Measurements from ENCODE around the gene TTLL11.

The TTLL11 gene

DNA sequence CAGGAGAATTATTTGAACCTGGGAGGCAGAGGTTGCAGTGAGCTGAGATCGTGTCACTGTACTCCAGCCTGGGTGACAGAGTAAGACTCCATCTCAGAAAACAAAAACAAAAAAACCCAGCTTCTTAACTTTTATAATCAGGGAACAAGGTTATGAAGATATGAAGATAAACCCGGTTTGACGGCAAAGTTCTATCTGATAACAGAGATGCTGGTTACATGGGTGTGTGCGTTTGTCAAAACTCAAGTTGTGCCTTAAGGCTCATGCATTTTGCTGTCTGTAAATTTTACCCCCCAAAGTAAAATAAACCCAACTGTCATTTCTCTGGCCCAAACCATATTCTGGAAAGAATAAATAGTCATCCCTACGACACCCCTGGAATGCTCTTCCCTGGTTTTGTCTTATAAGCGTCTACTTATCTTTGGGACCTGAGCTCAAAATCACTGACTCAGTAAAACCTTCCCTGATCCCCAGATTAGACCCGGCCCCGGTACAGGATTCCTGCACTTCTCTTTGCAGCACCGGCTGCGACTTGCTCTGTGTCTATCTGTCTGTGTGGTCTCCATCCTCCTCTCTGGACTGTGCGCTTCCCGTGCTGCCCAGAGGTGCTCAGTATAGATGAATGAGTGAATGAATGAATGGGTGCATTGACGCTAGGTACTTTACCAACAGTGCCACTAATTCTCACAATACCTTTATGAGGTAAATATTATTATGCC is 269.5 kb downstream of the TTLL11 start:
- DNase-seq: no peak
- in situ Hi-C loops (cut with HindIII; ENCODE audit: low pct_ligation_motif_present, low pct_unique_long_range_greater_than_20kb, low sequenced_read_pairs): no loop called here

- no peak for DNase-seq
- in situ Hi-C loops (cut with HindIII; ENCODE audit: low pct_ligation_motif_present, low pct_unique_long_range_greater_than_20kb, low sequenced_read_pairs): no loop called here
Observed at GRCh38 chr9:121822093-121823085, 270.7 kb downstream of the TTLL11 start.

GRCh38 chr9:121821326-121821725 is 271.8 kb downstream of the TTLL11 start:
- no peak for DNase-seq
- in situ Hi-C loops (cut with HindIII; ENCODE audit: low pct_ligation_motif_present, low pct_unique_long_range_greater_than_20kb, low sequenced_read_pairs): no loop called here

- DNase-seq: no peak
- in situ Hi-C loops (cut with HindIII; ENCODE audit: low pct_ligation_motif_present, low pct_unique_long_range_greater_than_20kb, low sequenced_read_pairs): no loop called here
Observed at GRCh38 chr9:121820286-121821005, 272.7 kb downstream of the TTLL11 start.

DNA sequence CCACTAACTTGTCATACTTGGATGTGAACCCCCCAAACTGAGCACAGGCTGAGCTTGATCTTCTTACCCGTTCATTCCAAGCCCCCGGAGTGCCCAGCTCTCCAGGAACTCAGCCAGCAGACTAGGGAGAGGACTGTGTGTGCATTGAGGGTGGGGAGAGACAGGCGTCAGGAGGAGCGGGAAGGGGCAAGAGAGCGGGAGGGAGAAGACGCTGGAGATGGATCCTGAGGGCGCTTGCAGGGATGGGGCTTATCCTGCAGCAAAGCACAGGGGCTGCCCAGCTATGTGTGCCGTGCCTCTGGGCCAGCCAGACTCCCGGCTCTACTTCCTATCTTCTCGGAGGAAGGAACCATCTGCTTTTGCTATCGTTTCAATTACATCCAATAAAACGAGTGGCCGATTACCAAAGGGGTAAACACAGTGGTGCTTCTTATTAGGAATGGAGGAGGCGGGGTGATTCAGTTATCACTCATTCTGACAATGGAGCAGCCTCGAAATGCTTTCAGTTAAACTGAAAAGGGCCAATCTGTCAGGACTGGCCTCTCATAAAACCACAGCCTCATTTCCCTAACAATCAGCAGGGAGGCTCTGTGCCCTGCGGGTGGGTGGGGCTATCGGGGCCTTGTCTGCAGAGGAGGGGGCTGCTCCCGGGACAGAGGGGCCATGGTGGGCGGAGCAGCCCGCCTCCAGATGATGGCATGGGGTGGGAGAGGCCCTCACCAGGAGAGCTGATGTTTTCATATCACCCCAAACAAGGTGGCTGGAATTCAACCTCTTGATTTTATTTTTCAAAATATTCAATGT is 273.5 kb downstream of the TTLL11 start:
- in situ Hi-C loops (cut with HindIII; ENCODE audit: low pct_ligation_motif_present, low pct_unique_long_range_greater_than_20kb, low sequenced_read_pairs): no loop called here
- no peak for DNase-seq

DNA sequence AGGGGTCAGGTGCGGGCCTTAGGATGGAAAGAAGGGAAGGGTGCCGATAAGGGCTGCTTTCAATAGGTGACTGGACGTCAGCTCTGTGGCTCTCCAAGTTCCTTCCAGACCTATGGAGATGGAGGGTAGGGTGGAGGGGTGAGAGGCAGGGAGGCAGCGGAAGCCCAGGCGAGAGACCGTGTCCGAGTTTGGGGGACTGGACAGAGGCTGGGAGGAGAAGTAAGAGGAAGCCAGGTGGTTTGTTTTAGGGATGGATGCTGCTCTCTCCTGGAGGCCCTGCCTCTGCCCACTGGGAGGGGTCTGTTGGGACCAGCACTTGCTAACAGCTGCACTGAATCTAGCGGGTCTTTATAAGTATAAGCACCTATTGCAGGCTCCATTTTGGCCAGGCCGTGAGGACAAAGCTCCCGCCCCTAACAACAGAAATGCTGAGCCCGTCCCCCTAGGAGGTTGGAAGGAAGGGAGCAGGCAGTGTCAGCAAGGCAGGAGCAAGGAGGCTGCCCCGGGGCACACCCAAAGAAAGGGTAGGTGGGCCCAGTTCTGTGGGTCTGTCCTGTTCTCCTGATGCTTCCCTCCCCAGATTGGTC is 274.2 kb downstream of the TTLL11 start:
- DNase-seq: no peak
- in situ Hi-C loops (cut with HindIII; ENCODE audit: low pct_ligation_motif_present, low pct_unique_long_range_greater_than_20kb, low sequenced_read_pairs): no loop called here

DNA sequence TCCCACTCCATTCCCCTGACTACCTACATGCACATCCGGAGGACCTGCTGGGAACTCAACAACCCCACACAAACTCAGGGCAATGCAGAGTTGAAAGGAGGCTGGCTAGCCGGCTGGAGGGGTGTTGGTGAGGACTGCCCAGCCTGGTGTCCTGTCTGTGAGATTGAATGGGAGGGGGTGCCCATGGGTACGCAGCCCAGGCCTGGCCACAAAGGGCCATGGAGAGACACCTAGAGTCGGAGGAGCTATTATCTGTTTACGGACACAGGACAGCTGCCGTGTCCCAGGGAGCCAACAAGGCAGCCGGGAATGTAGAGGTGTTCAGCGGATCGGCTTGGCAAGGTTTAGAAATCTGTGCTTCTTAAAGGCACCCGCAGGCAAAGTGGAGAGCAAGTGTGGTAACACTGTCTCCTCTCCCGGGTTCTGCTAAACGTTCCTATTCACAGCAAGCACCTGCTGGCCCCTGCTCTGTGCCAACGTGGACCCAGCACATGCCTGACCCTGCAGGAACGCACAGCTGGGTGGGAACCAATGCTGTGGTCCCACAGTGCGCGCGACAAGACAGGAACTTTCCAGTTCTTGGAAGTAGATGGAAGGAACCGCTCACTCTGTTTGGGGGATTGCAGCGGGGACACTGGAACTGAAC is 275.0 kb downstream of the TTLL11 start:
- DNase-seq: no peak
- in situ Hi-C loops (cut with HindIII; ENCODE audit: low pct_ligation_motif_present, low pct_unique_long_range_greater_than_20kb, low sequenced_read_pairs): no loop called here

DNA sequence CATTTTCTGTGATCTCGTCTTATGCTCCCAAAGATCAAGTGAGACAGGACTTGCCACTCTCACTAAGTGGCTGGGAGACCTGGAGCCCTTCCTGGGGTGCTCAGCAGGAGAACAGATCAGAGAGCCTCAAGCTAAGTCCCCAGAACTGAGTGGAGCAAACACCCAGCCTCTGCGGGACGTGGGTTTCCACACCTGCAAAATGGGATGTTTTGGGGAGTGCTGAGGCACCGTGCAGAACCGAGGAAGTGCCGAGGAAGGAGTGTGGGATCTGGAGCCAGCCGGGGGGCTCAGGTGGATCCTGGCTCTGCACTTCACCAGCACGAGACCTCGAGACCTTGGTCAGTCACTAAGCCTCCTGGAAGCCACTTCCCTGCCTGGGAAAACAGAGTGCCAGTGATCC is 275.6 kb downstream of the TTLL11 start:
- in situ Hi-C loops (cut with HindIII; ENCODE audit: low pct_ligation_motif_present, low pct_unique_long_range_greater_than_20kb, low sequenced_read_pairs): no loop called here
- no peak for DNase-seq

DNA sequence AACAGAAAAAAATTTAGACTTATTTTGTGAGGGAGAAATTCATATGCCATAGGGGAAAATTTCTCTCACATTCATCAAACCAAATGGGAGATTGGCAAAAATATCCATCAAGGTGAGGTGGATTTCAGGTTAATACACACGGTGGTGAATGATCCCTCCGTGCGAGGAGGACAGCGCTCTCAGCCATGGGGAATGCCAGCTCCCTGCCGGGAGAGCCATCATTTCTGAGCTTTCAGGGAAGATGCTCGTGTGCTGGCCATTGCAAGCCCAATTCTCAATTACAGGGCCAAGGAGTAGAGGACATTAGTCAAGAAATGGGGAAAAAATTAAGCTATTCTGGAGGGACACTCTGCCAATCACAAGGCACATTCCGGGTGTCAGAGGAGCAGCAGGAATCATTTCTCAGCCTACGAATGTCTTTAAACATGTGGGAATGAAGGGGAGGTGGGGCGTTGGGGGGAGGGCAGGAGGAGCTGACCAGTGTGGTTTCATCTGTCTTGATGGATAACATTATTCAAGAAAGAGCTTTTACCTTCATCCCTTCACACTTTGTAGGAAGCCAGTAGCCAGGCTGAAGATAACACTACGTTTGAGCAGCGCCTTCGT is 276.2 kb downstream of the TTLL11 start:
- no peak for DNase-seq
- in situ Hi-C loops (cut with HindIII; ENCODE audit: low pct_ligation_motif_present, low pct_unique_long_range_greater_than_20kb, low sequenced_read_pairs): no loop called here

DNA sequence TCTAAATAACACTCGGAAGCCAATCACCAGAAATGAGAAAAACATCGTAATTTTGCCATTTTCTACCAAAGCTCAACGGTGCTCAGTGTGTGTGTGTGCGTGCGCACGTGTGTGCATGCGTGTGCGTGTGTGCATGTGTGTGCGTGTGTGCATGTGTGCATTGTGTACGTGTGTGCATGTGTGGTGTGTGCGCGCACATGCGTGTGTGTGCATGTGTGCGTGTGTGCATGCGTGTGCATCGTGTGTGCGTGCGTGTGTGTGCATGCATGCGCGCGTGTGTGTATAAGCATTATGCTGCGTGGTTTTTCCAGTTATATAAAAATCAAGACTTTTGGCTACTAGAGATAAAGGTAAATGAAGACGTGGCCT is 276.7 kb downstream of the TTLL11 start:
- in situ Hi-C loops (cut with HindIII; ENCODE audit: low pct_ligation_motif_present, low pct_unique_long_range_greater_than_20kb, low sequenced_read_pairs): no loop called here
- DNase-seq: no peak

GRCh38 chr9:121815546-121816448 is 277.3 kb downstream of the TTLL11 start:
- in situ Hi-C loops (cut with HindIII; ENCODE audit: low pct_ligation_motif_present, low pct_unique_long_range_greater_than_20kb, low sequenced_read_pairs): no loop called here
- no peak for DNase-seq

DNA sequence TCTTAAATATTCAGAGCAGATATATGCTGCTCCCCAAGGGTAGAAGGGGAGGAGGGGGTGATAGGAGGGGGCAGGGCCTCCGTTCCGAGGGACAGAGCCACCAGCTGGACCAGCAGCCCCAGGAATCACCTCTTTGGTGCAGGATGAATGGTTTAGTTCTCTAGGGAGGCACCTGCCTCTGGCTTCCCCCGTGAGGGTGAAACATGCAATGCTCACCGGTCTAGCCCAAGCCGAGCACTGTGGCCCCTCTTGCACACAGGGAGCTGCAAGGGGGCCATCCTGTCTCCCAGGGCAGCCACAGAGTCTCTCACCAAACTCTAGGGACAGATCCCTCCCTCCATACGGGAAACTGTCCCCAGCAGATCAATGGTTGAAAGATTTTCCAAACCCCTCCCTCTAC is 278.0 kb downstream of the TTLL11 start:
- in situ Hi-C loops (cut with HindIII; ENCODE audit: low pct_ligation_motif_present, low pct_unique_long_range_greater_than_20kb, low sequenced_read_pairs): no loop called here

DNA sequence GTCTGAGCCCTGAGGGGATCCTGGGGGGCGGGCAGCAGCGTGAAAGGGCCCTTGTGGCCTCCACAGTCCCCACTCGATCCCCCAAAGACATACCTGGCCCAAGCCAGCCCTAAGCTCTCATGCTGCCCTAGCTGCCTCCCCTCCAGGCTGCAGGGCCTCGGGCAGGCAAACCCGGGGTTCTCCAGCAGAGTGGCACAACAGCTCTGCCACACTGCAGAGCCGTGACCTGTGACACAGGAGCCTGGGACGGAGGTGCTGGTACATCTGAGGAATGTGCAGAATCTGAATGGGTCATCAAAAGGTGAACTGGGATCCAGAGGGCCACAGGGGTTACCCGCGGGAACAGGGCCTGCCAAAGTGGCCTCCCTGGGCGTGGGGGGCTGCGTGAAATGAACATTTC is 278.5 kb downstream of the TTLL11 start:
- no peak for DNase-seq
- in situ Hi-C loops (cut with HindIII; ENCODE audit: low pct_ligation_motif_present, low pct_unique_long_range_greater_than_20kb, low sequenced_read_pairs): no loop called here

More for the DNA sequence above, 278.0 kb downstream of the TTLL11 start:
- no peak for DNase-seq

DNA sequence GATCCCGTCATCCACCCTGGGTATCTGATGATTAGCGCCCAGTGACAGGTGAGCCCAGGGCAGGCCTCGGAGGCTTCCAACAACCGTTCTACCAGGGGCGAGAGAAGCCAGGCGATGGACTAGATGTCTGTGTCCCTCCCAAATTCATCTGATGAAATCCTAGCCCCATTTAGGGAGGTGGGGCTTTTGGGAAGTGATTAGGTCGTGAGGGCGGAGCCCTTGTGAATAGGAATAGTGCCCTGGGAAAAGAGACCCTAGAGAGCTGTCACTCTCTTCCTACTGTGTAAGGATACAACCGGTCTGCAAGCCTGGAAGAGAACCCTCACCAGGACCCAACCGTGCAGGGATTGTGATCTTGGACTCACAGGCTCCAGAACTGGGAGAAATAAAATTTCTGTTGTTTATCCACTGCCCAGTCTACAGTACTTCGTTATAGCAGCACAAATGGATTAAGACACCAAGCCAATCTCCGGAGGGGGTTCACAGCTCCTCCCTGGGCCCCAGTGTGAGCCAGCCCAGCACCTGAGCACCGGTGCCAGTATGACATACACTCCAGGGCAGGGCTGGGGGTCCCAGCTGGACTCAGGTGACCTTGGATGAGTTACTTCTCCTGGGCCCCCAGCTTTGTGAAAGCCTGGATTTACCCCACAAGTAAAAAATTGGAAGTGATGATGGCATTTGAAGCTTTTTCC is 279.4 kb downstream of the TTLL11 start:
- in situ Hi-C loops (cut with HindIII; ENCODE audit: low pct_ligation_motif_present, low pct_unique_long_range_greater_than_20kb, low sequenced_read_pairs): no loop called here

GRCh38 chr9:121812159-121812735 is 280.9 kb downstream of the TTLL11 start:
- in situ Hi-C loops (cut with HindIII; ENCODE audit: low pct_ligation_motif_present, low pct_unique_long_range_greater_than_20kb, low sequenced_read_pairs): no loop called here

More for the DNA sequence above, 279.4 kb downstream of the TTLL11 start:
- no peak for DNase-seq

More at GRCh38 chr9:121812159-121812735, 280.9 kb downstream of the TTLL11 start:
- DNase-seq: no peak
